Stimulated activated CD4-positive, alpha-beta T cell treated with anti-CD3 and anti-CD28 coated beads, Interleukin-15, amount 100 ng/mL, for 24 hours (primary cell): Measurements from ENCODE around the gene CLIC4.

Source experiments
- DNase-seq: peaks from one replicate; pipeline ENCODE4 v3.0.0-alpha.2; 2020

CLIC4 gene

GRCh38 chr1:24825174-24825573 lies 79.9 kb downstream of the CLIC4 start:
- no peak for DNase-seq

- no peak for DNase-seq
Measured at GRCh38 chr1:24826510-24826909, 81.3 kb downstream of the CLIC4 start.

GRCh38 chr1:24827379-24828135 lies 82.3 kb downstream of the CLIC4 start:
- DNase-seq = no peak

GRCh38 chr1:24828183-24828886 lies 83.1 kb downstream of the CLIC4 start:
- DNase-seq = no peak

- no peak for DNase-seq
Measured at GRCh38 chr1:24828887-24829192, 83.6 kb downstream of the CLIC4 start.

- DNase-seq = no peak
Measured at GRCh38 chr1:24830680-24831272, 85.5 kb downstream of the CLIC4 start.

GRCh38 chr1:24841593-24841992 lies 96.3 kb downstream of the CLIC4 start:
- DNase-seq = no peak

GRCh38 chr1:24846671-24847070 lies 101.4 kb downstream of the CLIC4 start:
- no peak for DNase-seq

GRCh38 chr1:24847995-24848881 lies 103.0 kb downstream of the CLIC4 start:
- DNase-seq = peak; percentile 93

GRCh38 chr1:24849672-24850295 lies 104.5 kb downstream of the CLIC4 start:
- peak; percentile 29 for DNase-seq

- no peak for DNase-seq
Measured at GRCh38 chr1:24850328-24850920, 105.2 kb downstream of the CLIC4 start.

- no peak for DNase-seq
Measured at GRCh38 chr1:24853649-24854048, 108.4 kb downstream of the CLIC4 start.

- no peak for DNase-seq
Measured at GRCh38 chr1:24855474-24855873, 110.2 kb downstream of the CLIC4 start.

GRCh38 chr1:24856787-24857506 lies 111.7 kb downstream of the CLIC4 start:
- no peak for DNase-seq

- no peak for DNase-seq
Measured at GRCh38 chr1:24857507-24858133, 112.4 kb downstream of the CLIC4 start.

- no peak for DNase-seq
Measured at GRCh38 chr1:24858277-24858676, 113.0 kb downstream of the CLIC4 start.

- no peak for DNase-seq
Measured at GRCh38 chr1:24859063-24860010, 114.1 kb downstream of the CLIC4 start.

GRCh38 chr1:24860841-24861240 lies 115.6 kb downstream of the CLIC4 start:
- DNase-seq = no peak

- DNase-seq = no peak
Measured at GRCh38 chr1:24861821-24862727, 116.8 kb downstream of the CLIC4 start.
